H1 (cell line): ENCODE results near the gene ASCL5. TPM values are rescaled to one million over a fixed set of nuclear protein-coding genes. Genes with fewer than 3 reads are reported as not detected.

ENCODE experiments used
- BACH1 ChIP-seq: IDR thresholded peaks from 2 replicates; pipeline ENCODE4 v1.6.1; 2012; ENCODE audit warnings: low read length, improper control_type of control experiment
- polyA plus RNA-seq, 7 experiments: library from polyadenylated mRNA; depleted of rRNA in 3 of 7; stranded (reverse) in 5 of 7; unstranded in 2 of 7; fragments of >200 nt in 5 of 7; fragments of 200-250 nt in 2 of 7; gene quantifications; 1 replicate in 5 of 7; 2 replicates in 1 of 7; 4 replicates in 1 of 7; pipeline versions ENCODE4 v1.2.1 to v1.2.3, GENCODE V29; 2011 to 2013; ENCODE audit warnings: missing spikeins in 2 of 7, mixed read lengths in 2 of 7
- total RNA-seq: library from RNA; stranded (reverse); fragmentation: NEBNext Ultra II Directional; extraction: Animal tissue kit (Norgen Biotek cat#: 25700); gene quantifications from 2 replicates; pipeline ENCODE4 v1.2.1, GENCODE V29; 2021

Gene ASCL5
- total and polyA plus RNA-seq, 2 of the 8 experiments (the other 6 are each of a cell fraction or from before 2014, with no cell fraction given): 0.29 to 0.41 TPM

DNA sequence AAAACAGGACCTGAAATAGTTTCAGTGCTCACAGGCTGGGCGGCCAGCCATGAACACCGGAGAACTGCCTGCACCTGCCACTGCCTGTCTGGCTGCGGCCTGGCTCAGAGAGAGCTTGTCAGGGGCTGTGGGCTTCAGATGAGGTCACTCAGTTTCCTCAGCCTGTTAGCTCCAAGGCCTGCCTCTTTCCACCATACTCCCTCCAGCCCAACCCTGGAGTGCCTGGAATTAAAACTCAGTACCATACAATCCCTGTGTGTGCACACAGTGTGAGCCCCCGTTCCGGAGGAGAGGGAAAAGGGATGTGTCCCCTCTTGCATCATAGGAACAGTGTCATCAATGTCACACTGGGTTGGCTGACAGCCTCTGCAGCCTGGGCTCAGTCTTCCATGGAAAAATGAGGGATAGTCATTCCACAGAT is 30.9 kb downstream of the ASCL5 start (continued):
- no peak for TF ChIP-seq BACH1
- TF ChIP-seq, all 59 proteins: peak for 0
